Activated CD4-positive, alpha-beta T cell treated with anti-CD3 and anti-CD28 coated beads for 24 hours (primary cell): Measurements from ENCODE around the gene TEX48.

Experiments used
- DNase-seq, 2 donors: peaks; one replicate each; pipeline ENCODE4 v3.0.0-alpha.2; 2020; ENCODE audit warnings: low read depth in 2 of 2

TEX48 gene

GRCh38 chr9:114666851-114667250 is 15.1 kb downstream of the TEX48 start:
- DNase-seq = no peak

- DNase-seq = no peak
Measured at GRCh38 chr9:114666401-114666800, 15.6 kb downstream of the TEX48 start.

GRCh38 chr9:114664181-114664580 is 17.8 kb downstream of the TEX48 start:
- no peak for DNase-seq

DNA sequence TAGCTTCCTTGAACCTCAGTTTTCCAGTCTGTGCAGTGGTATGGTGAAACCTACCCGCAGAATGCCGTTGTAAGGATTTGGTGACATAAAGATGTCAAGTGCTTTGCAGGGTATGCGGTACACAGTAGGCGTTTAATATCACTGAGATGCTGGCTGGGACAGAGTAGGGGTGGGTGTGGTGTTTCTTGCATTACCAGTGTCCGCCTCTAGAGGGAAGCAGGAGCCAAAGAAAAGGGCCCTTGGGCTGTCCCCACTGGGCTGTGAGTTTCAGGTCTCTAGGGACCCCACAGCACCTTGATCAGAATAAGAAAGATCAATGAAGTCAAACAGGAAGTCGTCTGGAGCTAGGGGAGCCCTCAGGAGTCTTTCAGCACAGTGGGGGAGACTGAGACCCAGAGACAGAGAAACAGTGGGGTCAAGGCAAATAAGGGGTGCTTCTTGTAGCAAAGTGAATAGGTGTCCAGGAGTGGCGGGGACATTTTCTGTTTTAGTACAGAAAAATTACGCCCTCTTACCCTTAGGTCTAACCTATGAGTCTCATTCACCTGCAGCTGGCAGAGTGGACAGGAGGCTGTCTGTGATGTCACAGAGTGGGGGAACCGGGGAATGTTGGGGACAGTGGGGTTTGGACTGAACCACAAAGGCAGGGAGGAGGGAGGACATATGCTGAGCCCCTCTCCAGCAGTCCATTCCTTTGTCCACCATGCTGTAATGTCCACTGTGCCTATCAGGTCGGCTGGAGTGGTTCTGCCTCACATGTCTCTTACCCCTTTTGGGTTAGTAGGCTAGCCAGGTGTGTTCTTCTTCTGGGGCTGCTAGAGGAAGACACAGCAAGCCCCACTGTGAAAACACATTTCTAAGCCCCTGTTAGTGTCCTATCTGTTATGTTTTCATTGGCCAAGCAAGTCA is 19.7 kb downstream of the TEX48 start:
- peak; percentile 56 to 57 for DNase-seq

GRCh38 chr9:114657705-114658104 is 24.3 kb downstream of the TEX48 start, which contains the start of gene TEX53:
TSS of gene TEX53 (minus strand) at chr9:114657805. CDS start at chr9:114657774, 31 bp downstream.
- no peak for DNase-seq

DNA sequence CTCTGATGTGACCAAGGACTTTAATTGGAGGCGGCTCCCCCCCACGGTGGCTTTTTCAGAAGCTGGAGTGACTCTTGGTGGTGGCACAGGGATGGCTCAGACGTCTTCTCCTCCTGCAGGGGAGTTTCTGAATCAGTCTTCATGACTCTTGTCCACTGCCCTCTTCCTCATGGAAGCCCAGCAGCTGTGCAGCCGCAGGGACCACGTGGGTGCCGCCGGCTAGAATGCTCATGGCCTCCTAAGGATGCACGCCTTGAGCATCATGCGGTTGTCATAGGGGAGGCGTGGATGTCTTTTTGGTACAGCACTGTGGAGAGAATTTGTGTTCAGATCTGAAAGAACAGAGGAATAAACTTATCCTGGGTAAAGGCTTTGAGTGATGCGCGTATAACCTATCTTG is 25.7 kb downstream of the TEX48 start:
- DNase-seq = no peak

DNA sequence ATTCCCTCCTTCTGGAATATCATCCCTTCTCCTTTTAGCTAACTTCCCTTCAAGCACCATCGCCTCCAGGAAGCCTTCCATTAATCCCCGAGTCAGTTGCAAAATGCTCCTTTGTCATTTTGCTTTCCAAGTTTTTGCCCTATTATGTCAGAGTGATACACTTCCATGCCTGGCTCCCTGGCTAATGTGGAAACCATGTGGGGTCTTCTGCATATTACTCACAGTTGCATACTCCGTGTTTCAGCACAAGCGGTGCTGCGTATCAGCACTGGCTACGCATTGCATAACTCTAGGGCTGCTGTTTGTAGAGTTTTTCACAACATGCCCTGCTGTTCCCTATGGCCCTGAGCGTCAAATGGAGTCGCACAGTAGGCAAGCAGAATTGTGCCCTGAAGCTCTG is 26.3 kb downstream of the TEX48 start:
- DNase-seq = no peak

GRCh38 chr9:114653556-114654159 is 28.3 kb downstream of the TEX48 start:
- peak; percentile 69 to 74 for DNase-seq

GRCh38 chr9:114652776-114653555 is 29.0 kb downstream of the TEX48 start:
- no peak for DNase-seq

DNA sequence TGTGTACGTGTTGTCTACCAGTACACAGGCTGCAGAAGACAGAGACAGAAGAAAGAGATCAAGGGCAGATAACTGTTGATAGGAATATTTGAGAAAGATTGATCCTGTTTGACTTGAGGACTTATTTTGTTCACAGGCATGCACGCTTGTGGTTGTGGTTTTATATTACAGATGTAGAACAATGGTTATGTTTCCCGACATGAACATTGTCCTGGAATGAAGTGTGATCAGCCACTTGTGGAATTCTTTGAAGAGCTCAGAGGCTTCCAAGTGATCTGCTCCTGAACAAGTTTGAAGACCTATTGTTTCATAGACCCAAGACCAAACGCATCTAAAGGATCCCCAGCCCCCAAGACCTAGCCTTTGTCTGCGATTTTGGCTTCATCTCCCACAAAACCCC is 38.1 kb downstream of the TEX48 start:
- DNase-seq = no peak

DNA sequence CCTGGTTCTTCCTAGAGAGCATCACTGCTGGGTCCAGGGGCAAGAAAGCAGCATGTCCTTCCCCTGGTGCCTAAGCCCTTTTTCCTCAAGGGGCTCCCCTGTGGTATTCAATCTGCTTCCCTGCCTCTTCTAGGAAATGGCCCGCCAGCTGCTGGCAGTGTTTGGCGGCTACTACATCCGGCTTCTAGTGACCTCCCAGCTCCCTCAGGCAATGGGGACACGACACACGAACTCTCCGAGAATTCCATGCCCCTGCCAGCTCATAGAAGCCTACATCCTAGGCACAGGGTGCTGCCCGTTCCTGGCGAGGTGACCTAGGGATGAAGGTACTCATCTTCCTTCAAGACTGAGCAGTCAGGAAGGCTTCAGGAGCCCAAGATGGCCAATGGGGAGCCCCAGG is 39.0 kb downstream of the TEX48 start:
- DNase-seq = no peak

DNA sequence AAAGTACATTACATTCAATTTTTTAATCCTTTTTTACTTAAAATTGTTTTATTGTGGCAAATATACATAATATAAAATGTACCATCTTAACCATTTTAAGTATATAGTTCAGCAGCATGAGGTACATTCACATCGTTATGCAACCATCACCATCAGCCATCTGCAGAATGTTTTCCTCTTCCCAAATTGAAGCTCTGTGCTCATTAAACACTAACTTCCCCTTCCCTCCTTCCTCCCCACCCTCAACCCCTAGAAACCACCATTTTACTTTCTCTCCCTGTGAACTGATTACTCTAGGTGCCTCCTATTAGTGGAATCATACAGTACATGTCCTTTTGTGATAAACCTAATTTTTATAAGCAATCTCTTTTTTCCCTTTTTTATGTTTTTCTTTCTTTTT is 40.0 kb downstream of the TEX48 start:
- DNase-seq = no peak

- no peak for DNase-seq
Measured at GRCh38 chr9:114638404-114638803, 43.6 kb downstream of the TEX48 start.

DNA sequence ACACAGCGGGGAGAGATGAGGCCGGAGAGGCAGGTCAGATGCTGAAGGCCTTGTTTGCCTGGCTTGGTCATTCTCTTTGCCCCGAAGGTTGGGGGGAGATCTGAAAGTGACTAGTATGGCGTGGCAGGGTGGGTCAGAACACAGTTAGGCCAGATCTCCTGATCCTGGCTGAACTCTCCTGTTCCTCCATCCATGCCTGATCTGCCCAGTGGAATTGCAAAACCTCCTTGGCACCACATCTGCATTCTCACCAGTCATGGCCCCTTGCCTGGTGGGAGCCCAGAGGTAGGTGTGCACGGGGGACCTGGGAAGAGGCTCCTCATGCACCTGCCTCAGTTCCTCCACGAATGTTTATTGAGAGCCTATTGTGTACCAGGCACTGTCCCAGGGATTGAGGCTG is 47.6 kb downstream of the TEX48 start:
- no peak for DNase-seq

- no peak for DNase-seq
Measured at GRCh38 chr9:114633438-114634089, 48.4 kb downstream of the TEX48 start.

GRCh38 chr9:114631166-114631565 is 50.8 kb downstream of the TEX48 start:
- no peak for DNase-seq

GRCh38 chr9:114629563-114630090 is 52.4 kb downstream of the TEX48 start:
- DNase-seq = no peak

DNA sequence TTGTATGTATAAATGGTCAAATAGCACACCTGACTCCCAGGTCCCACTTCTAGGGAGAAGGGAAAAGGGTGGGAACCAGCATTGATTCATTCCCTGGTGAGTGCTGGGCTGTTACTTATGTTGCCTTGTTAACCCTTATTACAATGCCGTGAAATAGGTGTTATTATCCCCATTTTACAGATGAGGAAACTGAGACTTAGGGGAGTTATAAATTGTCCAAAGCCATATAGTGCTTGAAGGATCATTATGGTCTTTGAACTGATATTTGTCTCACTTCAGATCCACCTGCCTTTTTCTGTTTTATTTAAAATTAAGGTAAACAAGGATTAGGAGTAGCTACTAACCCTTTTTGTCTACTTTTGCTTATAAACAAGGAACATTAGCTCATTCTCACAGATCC is 54.4 kb downstream of the TEX48 start:
- no peak for DNase-seq

GRCh38 chr9:114626415-114627020 is 55.5 kb downstream of the TEX48 start:
- no peak for DNase-seq

- no peak for DNase-seq
Measured at GRCh38 chr9:114624677-114625076, 57.3 kb downstream of the TEX48 start.

DNA sequence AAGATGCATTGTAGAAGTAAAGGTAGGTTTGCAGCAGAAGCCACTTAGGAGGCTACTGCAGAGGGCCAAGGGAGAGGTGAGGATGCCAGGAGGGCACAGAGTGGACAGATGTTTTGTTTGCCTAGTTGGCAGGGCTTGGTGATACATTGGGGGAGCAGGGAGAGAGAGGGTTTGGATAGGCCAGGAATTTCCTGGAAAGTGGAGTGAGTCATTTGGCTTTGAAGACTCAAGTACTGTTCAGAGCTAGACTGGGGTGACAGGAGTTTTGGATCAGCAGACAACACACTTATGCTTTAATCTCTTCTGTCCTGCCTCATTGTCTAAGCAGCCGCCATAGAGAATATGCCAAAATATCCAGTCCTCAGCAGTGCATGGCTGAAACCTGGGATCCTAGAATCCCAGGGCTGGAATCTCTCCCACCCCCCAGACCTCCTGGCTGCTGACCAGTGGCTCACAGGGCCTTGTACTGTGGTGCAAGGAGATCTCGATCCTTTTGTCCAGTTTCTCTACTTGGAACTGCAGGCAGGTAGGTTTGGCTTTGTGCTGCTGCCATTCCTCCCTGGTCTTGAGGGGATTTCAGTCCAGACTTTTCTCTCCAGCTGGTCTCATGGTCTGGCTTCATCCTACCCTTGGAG is 59.9 kb downstream of the TEX48 start:
- DNase-seq = no peak
